ENCODE measurements around the gene PPP1R16B. TPM values are rescaled to one million over a fixed set of nuclear protein-coding genes. Genes with fewer than 3 reads are reported as not detected.

PPP1R16B gene
- 1.3 TPM for polyA plus RNA-seq (2013, experiment 1 of 2)
- polyA plus RNA-seq (2013, experiment 2 of 2), result 1.3 TPM

- Histone ChIP-seq H2BK15ac (ENCODE audit: low read length) (peak within 1 kb of the TSS; percentile 96), H3K4me3 (ENCODE audit: low read length in 2 of 2) (peak within 1 kb of the TSS; percentile 71 to 73), H3K4ac (ENCODE audit: low read length) (peak within 1 kb of the TSS; percentile 77), H3K79me1 (ENCODE audit: low read depth, low read length) (no peaks in the 10 kb centered on the region), H4K91ac (ENCODE audit: low read depth, low read length, poor library complexity) (no peak within 1 kb of the TSS), H2BK120ac (ENCODE audit: low read depth, low read length) (peak within 1 kb of the TSS; percentile 78), H3K27ac (replicated peaks; ENCODE audit: low read length) (peak within 1 kb of the TSS; percentile 94), H4K8ac (ENCODE audit: low read depth, low read length) (no peak within 1 kb of the TSS), H2BK12ac (ENCODE audit: low read length) (peak within 1 kb of the TSS; percentile 97), H3K9ac (ENCODE audit: low read depth, low read length, poor library complexity) (peak within 1 kb of the TSS; percentile 81), H2AK5ac (ENCODE audit: low read depth, low read length) (peak within 1 kb of the TSS; percentile 85), H3K18ac (ENCODE audit: low read length) (peak within 1 kb of the TSS; percentile 99), H3K14ac (ENCODE audit: low read length) (peak within 1 kb of the TSS; percentile 60), H3K27me3 (ENCODE audit: control insufficient read depth in 3 of 3, insufficient read depth in 3 of 3, low read depth in 1 of 3, low read length in 3 of 3) (peaks cover 0 to 17% (median 0%) of the 10 kb centered on the region in 3 experiments), H3K23ac (ENCODE audit: low read depth, low read length, poor library complexity) (peak within 1 kb of the TSS; percentile 43), H3K36me3 (replicated peaks in 1 of 2; ENCODE audit: control insufficient read depth in 2 of 2, insufficient read depth in 2 of 2, low read length in 2 of 2) (peaks cover 0 to under 1% of the 10 kb centered on the region in 2 donors), H3K4me2 (ENCODE audit: insufficient read depth, low read length, poor library complexity, severe bottlenecking) (peak within 1 kb of the TSS; percentile 98), H3K9me3 (replicated peaks in 1 of 2; ENCODE audit: control insufficient read depth in 2 of 2, insufficient read depth in 1 of 2, low read depth in 1 of 2, low read length in 2 of 2) (no peaks in the 10 kb centered on the region), H3K4me1 (ENCODE audit: control insufficient read depth in 2 of 2, insufficient read depth in 1 of 2, low read depth in 1 of 2, low read length in 2 of 2) (peaks cover 22 to 23% of the 10 kb centered on the region in 2 donors), H2BK5ac (ENCODE audit: low read length) (peak within 1 kb of the TSS; percentile 97), H2AFZ (ENCODE audit: low read length) (peak within 1 kb of the TSS; percentile 96)
- peak; percentile 66 for DNase-seq (ENCODE audit: low spot score)
- no CpG with 5 or more reads among the region's 40 CpGs for WGBS, 2 donors (ENCODE audit: extremely low coverage in 2 of 2, insufficient read length in 2 of 2, insufficient replicate concordance in 1 of 2)
These were observed at the start of gene PPP1R16B for GRCh38 chr20:38805502-38805957. PPP1R16B (plus strand) TSS chr20:38805697; CDS start chr20:38835926, 30,229 bp downstream.

- Histone ChIP-seq H2BK15ac (ENCODE audit: low read length) (no peak overlapping the region), H3K9me3 (replicated peaks in 1 of 2; ENCODE audit: control insufficient read depth in 2 of 2, insufficient read depth in 1 of 2, low read depth in 1 of 2, low read length in 2 of 2) (no peaks in the 10 kb centered on the region), H3K4me2 (ENCODE audit: insufficient read depth, low read length, poor library complexity, severe bottlenecking) (no peak overlapping the region), H2AFZ (ENCODE audit: low read length) (no peak overlapping the region), H2BK5ac (ENCODE audit: low read length) (no peak overlapping the region), H4K8ac (ENCODE audit: low read depth, low read length) (no peak overlapping the region), H3K79me1 (ENCODE audit: low read depth, low read length) (no peaks in the 10 kb centered on the region), H3K36me3 (replicated peaks in 1 of 2; ENCODE audit: control insufficient read depth in 2 of 2, insufficient read depth in 2 of 2, low read length in 2 of 2) (peaks cover 28 to 92% of the 10 kb centered on the region in 2 donors), H3K18ac (ENCODE audit: low read length) (no peak overlapping the region), H3K4me3 (ENCODE audit: low read length in 2 of 2) (no peak overlapping the region), H3K27me3 (ENCODE audit: control insufficient read depth in 3 of 3, insufficient read depth in 3 of 3, low read depth in 1 of 3, low read length in 3 of 3) (no peaks in the 10 kb centered on the region), H3K27ac (replicated peaks; ENCODE audit: low read length) (no peak overlapping the region), H2BK12ac (ENCODE audit: low read length) (no peak overlapping the region), H4K91ac (ENCODE audit: low read depth, low read length, poor library complexity) (no peak overlapping the region), H3K4ac (ENCODE audit: low read length) (no peak overlapping the region), H3K4me1 (ENCODE audit: control insufficient read depth in 2 of 2, insufficient read depth in 1 of 2, low read depth in 1 of 2, low read length in 2 of 2) (no peaks in the 10 kb centered on the region), H3K23ac (ENCODE audit: low read depth, low read length, poor library complexity) (no peak overlapping the region), H2AK5ac (ENCODE audit: low read depth, low read length) (no peak overlapping the region), H2BK120ac (ENCODE audit: low read depth, low read length) (no peak overlapping the region), H3K9ac (ENCODE audit: low read depth, low read length, poor library complexity) (no peak overlapping the region), H3K14ac (ENCODE audit: low read length) (no peak overlapping the region)
- WGBS, 2 donors (ENCODE audit: extremely low coverage in 2 of 2, insufficient read length in 2 of 2, insufficient replicate concordance in 1 of 2), result no CpG with 5 or more reads among the region's 7 CpGs
- no peak for DNase-seq (ENCODE audit: low spot score)
These were observed 48.2 kb upstream of the PPP1R16B start for GRCh38 chr20:38757145-38757775.

GRCh38 chr20:38759106-38759505 is 46.4 kb upstream of the PPP1R16B start:
- Histone ChIP-seq H3K4me3 (ENCODE audit: low read length in 2 of 2) (no peak overlapping the region), H4K91ac (ENCODE audit: low read depth, low read length, poor library complexity) (no peak overlapping the region), H3K9me3 (replicated peaks in 1 of 2; ENCODE audit: control insufficient read depth in 2 of 2, insufficient read depth in 1 of 2, low read depth in 1 of 2, low read length in 2 of 2) (no peaks in the 10 kb centered on the region), H3K9ac (ENCODE audit: low read depth, low read length, poor library complexity) (no peak overlapping the region), H3K79me1 (ENCODE audit: low read depth, low read length) (no peaks in the 10 kb centered on the region), H2BK15ac (ENCODE audit: low read length) (no peak overlapping the region), H2AK5ac (ENCODE audit: low read depth, low read length) (no peak overlapping the region), H2BK12ac (ENCODE audit: low read length) (no peak overlapping the region), H3K14ac (ENCODE audit: low read length) (no peak overlapping the region), H3K27me3 (ENCODE audit: control insufficient read depth in 3 of 3, insufficient read depth in 3 of 3, low read depth in 1 of 3, low read length in 3 of 3) (no peaks in the 10 kb centered on the region), H2BK120ac (ENCODE audit: low read depth, low read length) (no peak overlapping the region), H3K4me2 (ENCODE audit: insufficient read depth, low read length, poor library complexity, severe bottlenecking) (no peak overlapping the region), H3K4me1 (ENCODE audit: control insufficient read depth in 2 of 2, insufficient read depth in 1 of 2, low read depth in 1 of 2, low read length in 2 of 2) (no peaks in the 10 kb centered on the region), H3K27ac (replicated peaks; ENCODE audit: low read length) (no peak overlapping the region), H2BK5ac (ENCODE audit: low read length) (no peak overlapping the region), H3K18ac (ENCODE audit: low read length) (no peak overlapping the region), H4K8ac (ENCODE audit: low read depth, low read length) (no peak overlapping the region), H2AFZ (ENCODE audit: low read length) (no peak overlapping the region), H3K23ac (ENCODE audit: low read depth, low read length, poor library complexity) (no peak overlapping the region), H3K36me3 (replicated peaks in 1 of 2; ENCODE audit: control insufficient read depth in 2 of 2, insufficient read depth in 2 of 2, low read length in 2 of 2) (peaks cover 32 to 92% of the 10 kb centered on the region in 2 donors), H3K4ac (ENCODE audit: low read length) (no peak overlapping the region)
- WGBS, 2 donors (ENCODE audit: extremely low coverage in 2 of 2, insufficient read length in 2 of 2, insufficient replicate concordance in 1 of 2), result no CpG with 5 or more reads among the region's 7 CpGs
- no peak for DNase-seq (ENCODE audit: low spot score)

- Histone ChIP-seq H2AK5ac (ENCODE audit: low read depth, low read length) (no peak overlapping the region), H2AFZ (ENCODE audit: low read length) (no peak overlapping the region), H3K23ac (ENCODE audit: low read depth, low read length, poor library complexity) (no peak overlapping the region), H3K9me3 (replicated peaks in 1 of 2; ENCODE audit: control insufficient read depth in 2 of 2, insufficient read depth in 1 of 2, low read depth in 1 of 2, low read length in 2 of 2) (no peaks in the 10 kb centered on the region), H2BK5ac (ENCODE audit: low read length) (no peak overlapping the region), H2BK120ac (ENCODE audit: low read depth, low read length) (no peak overlapping the region), H3K4ac (ENCODE audit: low read length) (no peak overlapping the region), H2BK12ac (ENCODE audit: low read length) (no peak overlapping the region), H3K36me3 (replicated peaks in 1 of 2; ENCODE audit: control insufficient read depth in 2 of 2, insufficient read depth in 2 of 2, low read length in 2 of 2) (peaks cover 28 to 95% of the 10 kb centered on the region in 2 donors), H3K27me3 (ENCODE audit: control insufficient read depth in 3 of 3, insufficient read depth in 3 of 3, low read depth in 1 of 3, low read length in 3 of 3) (no peaks in the 10 kb centered on the region), H4K91ac (ENCODE audit: low read depth, low read length, poor library complexity) (no peak overlapping the region), H3K9ac (ENCODE audit: low read depth, low read length, poor library complexity) (no peak overlapping the region), H3K79me1 (ENCODE audit: low read depth, low read length) (no peaks in the 10 kb centered on the region), H3K18ac (ENCODE audit: low read length) (no peak overlapping the region), H2BK15ac (ENCODE audit: low read length) (no peak overlapping the region), H3K4me3 (ENCODE audit: low read length in 2 of 2) (no peak overlapping the region), H3K14ac (ENCODE audit: low read length) (no peak overlapping the region), H4K8ac (ENCODE audit: low read depth, low read length) (no peak overlapping the region), H3K4me1 (ENCODE audit: control insufficient read depth in 2 of 2, insufficient read depth in 1 of 2, low read depth in 1 of 2, low read length in 2 of 2) (no peaks in the 10 kb centered on the region), H3K4me2 (ENCODE audit: insufficient read depth, low read length, poor library complexity, severe bottlenecking) (no peak overlapping the region), H3K27ac (replicated peaks; ENCODE audit: low read length) (no peak overlapping the region)
- DNase-seq (ENCODE audit: low spot score), result no peak
- WGBS, 2 donors (ENCODE audit: extremely low coverage in 2 of 2, insufficient read length in 2 of 2, insufficient replicate concordance in 1 of 2), result no CpG with 5 or more reads among the region's 4 CpGs
These were observed 44.5 kb upstream of the PPP1R16B start for GRCh38 chr20:38760978-38761377.

All from neuronal stem cell (in vitro differentiated cells).